Adrenal gland (tissue), 12 donors: Measurements from ENCODE around the gene HIF1AN. TPM values are rescaled to one million over a fixed set of nuclear protein-coding genes. Genes with fewer than 3 reads are reported as not detected.

ENCODE experiments used
- DNase-seq, 7 donors: peaks; one replicate each; pipeline ENCODE4 v3.0.0-alpha.2; 2019 to 2020
- H3K27ac ChIP-seq, 5 donors: fragments of 200-600 bp; sonication (generic) in 4 of 5; 1 replicate in 3 of 5; 2 replicates in 2 of 5; pipeline versions ENCODE4 v1.5.1 to v1.8.0; 2016 to 2020; ENCODE audit warnings: mild to moderate bottlenecking in 1 of 5
- H3K27me3 ChIP-seq: fragments of 200-600 bp; 2 replicates; pipeline ENCODE4 v1.8.0; 2021
- H3K36me3 ChIP-seq, 2 donors: fragments of 200-600 bp; replicated peaks in 1 of 2; 1 replicate in 1 of 2; 2 replicates in 1 of 2; pipeline versions ENCODE4 v1.5.1 to v1.8.0; 2018 to 2022
- H3K4me1 ChIP-seq, 2 donors: fragments of 200-600 bp; replicated peaks in 1 of 2; 1 replicate in 1 of 2; 2 replicates in 1 of 2; pipeline versions ENCODE4 v1.5.1 to v1.8.0; 2018 to 2021
- H3K4me3 ChIP-seq, 4 donors: fragments of 200-600 bp; sonication (generic) in 3 of 4; one replicate each; pipeline ENCODE4 v1.5.1; 2016 to 2018
- H3K9me3 ChIP-seq, 3 donors: fragments of 200-600 bp; sonication (generic) in 1 of 3; replicated peaks in 1 of 3; 1 replicate in 2 of 3; 2 replicates in 1 of 3; pipeline versions ENCODE4 v1.5.1 to v1.8.0; 2016 to 2021
- CTCF ChIP-seq, 6 experiments: fragments of 450-650 bp in 4 of 6; fragments of 200-600 bp in 2 of 6; sonication (generic) in 1 of 6; IDR thresholded peaks; 1 replicate in 5 of 6; 2 replicates in 1 of 6; pipeline versions ENCODE4 v1.5.1 to v1.8.0; 2016 to 2021; ENCODE audit warnings: antibody characterized with exemption in 6 of 6, mild to moderate bottlenecking in 2 of 6, moderate library complexity in 1 of 6
- POLR2A ChIP-seq, 2 donors: fragments of 450-650 bp; IDR thresholded peaks; one replicate each; pipeline ENCODE4 v1.6.1; 2017; ENCODE audit warnings: antibody characterized with exemption in 2 of 2, mild to moderate bottlenecking in 2 of 2, moderate library complexity in 1 of 2
- WGBS, 4 donors: extraction: QIAGEN DNeasy Blood & Tissue Kit in 2 of 4; methylation state at CpG; one replicate each; pipeline versions ENCODE4 v1.1.5 to v1.1.7; 2013 to 2017; 5-methylcytosine and 5-hydroxymethylcytosine counted together
- intact Hi-C, 2 donors: fragments of 100-400 bp; cut with DNase I; formaldehyde crosslinking; loops; one replicate each; pipeline versions ENCODE4 v1.14.1 to v1.15.0; 2022 to 2023
- polyA plus RNA-seq, 3 donors: library from polyadenylated mRNA; stranded (reverse); fragments of 200-250 nt in 2 of 3; fragments of 350-450 nt in 1 of 3; fragmentation: Illumina TruSeq in 1 of 3; extraction: RNeasy Lipid Tissue Mini Kit (QIAGEN cat#74804) in 1 of 3; gene quantifications; one replicate each; pipeline ENCODE4 v1.2.3, GENCODE V29; 2013 to 2014
- total RNA-seq, 9 donors: library from RNA; depleted of rRNA in 4 of 9; stranded (reverse); fragments of >200 nt in 4 of 9; fragments of 120-200 nt in 1 of 9; fragmentation: NEBNext Ultra II Directional in 1 of 9; extraction: Animal tissue kit (Norgen Biotek cat#: 25700) in 1 of 9; gene quantifications; one replicate each; pipeline versions ENCODE4 v1.1.0 to v1.2.4, GENCODE V29; 2013 to 2023
- donor health status: healthy with polysubstance abuse.
- donor health status: Bipolar disorder and iron deficiency.
- donor health status: DM: yes; HTN: yes; CAD: no.
- donor health status: DM: no; HTN: no; CAD: no.
- donor health status: DM: no; HTN: no; CAD: no.
- donor health status: DM: yes; HTN: yes; CAD: no.

HIF1AN gene
- total and polyA plus RNA-seq, 12 donors: 6.7 to 46.4 (median 20.0) TPM

GRCh38 chr10:100607439-100607838 lies 71.7 kb downstream of the HIF1AN start:
- WGBS, 4 donors: 42 to 63% (median 54%) methylated on average over 1 of the region's 1 CpG
- H3K9me3 ChIP-seq: no peaks in the 10 kb centered on the region
- no peak overlapping the region for H3K27ac ChIP-seq
- H3K4me1 ChIP-seq: no peaks in the 10 kb centered on the region
- no peak for DNase-seq
- peaks cover 13% of the 10 kb centered on the region for H3K27me3 ChIP-seq
- H3K36me3 ChIP-seq: no peaks in the 10 kb centered on the region
- TF ChIP-seq POLR2A (IDR thresholded peaks at IDR 0.05) (no peak), CTCF (IDR thresholded peaks at IDR 0.05) (no peak)
- no peak overlapping the region for H3K4me3 ChIP-seq
- intact Hi-C loops: no loop called here

Other genes with a start within 250 kb of the HIF1AN start
- gene BLOC1S2, start 249.3 kb upstream of the HIF1AN start, total RNA-seq: 10 to 100 TPM; 21.1 to 79.6 (median 39.7) TPM
- 100 to 1,000 TPM in 1 of 3 donors, 10 to 100 TPM in 2; 31.5 to 104 (median 38.1) TPM for gene BLOC1S2, start 249.3 kb upstream of the HIF1AN start, polyA plus RNA-seq
- gene PKD2L1, start 205.7 kb upstream of the HIF1AN start, total RNA-seq: under 1 TPM in 1 of 9 donors, not detected in 8; 0.50 TPM
- gene PKD2L1, start 205.7 kb upstream of the HIF1AN start, polyA plus RNA-seq: under 1 TPM in 1 of 3 donors, not detected in 2; 0.72 TPM
- gene SCD, start 188.7 kb upstream of the HIF1AN start, total RNA-seq: 100 to 1,000 TPM; 105 to 734 (median 239) TPM
- 100 to 1,000 TPM in 2 of 3 donors, 10 to 100 TPM in 1; 44.2 to 979 (median 125) TPM for gene SCD, start 188.7 kb upstream of the HIF1AN start, polyA plus RNA-seq
- under 1 TPM in 4 of 9 donors, not detected in 5; 0.06 to 0.67 (median 0.54) TPM for gene WNT8B, start 72.9 kb upstream of the HIF1AN start, total RNA-seq
- gene WNT8B, start 72.9 kb upstream of the HIF1AN start, polyA plus RNA-seq: under 1 TPM; 0.03 to 0.97 (median 0.32) TPM
- gene SEC31B, start 16.1 kb upstream of the HIF1AN start, total RNA-seq: 10 to 100 TPM in 3 of 9 donors, 1 to 10 TPM in 6; 2.9 to 85.1 (median 7.2) TPM
- gene SEC31B, start 16.1 kb upstream of the HIF1AN start, polyA plus RNA-seq: 10 to 100 TPM in 2 of 3 donors, 1 to 10 TPM in 1; 2.8 to 41.8 (median 27.1) TPM
- gene NDUFB8, start 6.1 kb upstream of the HIF1AN start, total RNA-seq: 100 to 1,000 TPM; 181 to 392 (median 221) TPM
- 100 to 1,000 TPM; 203 to 689 (median 334) TPM for gene NDUFB8, start 6.1 kb upstream of the HIF1AN start, polyA plus RNA-seq
- under 1 TPM in 2 of 9 donors, not detected in 7; 0.13 to 0.25 TPM for gene PAX2, start 209.6 kb downstream of the HIF1AN start, total RNA-seq
- under 1 TPM in 2 of 3 donors, not detected in 1; 0.07 to 0.08 TPM for gene PAX2, start 209.6 kb downstream of the HIF1AN start, polyA plus RNA-seq